GM19372 (cell line): ENCODE measurements around the gene UBAC1.
"Not testable (repeated sequence)": the region's sequence is repeated elsewhere in the genome, so short reads cannot be mapped to it uniquely, and the experiment has no call there.

ENCODE experiments used
- ATAC-seq: cut with Tn5 transposase; IDR thresholded peaks from one replicate; pipeline ENCODE4 v1.9.1; 2021; ENCODE audit warnings: mild to moderate bottlenecking, low read depth, moderate library complexity; ENCODE audit not compliant: unreplicated experiment

UBAC1 gene

DNA sequence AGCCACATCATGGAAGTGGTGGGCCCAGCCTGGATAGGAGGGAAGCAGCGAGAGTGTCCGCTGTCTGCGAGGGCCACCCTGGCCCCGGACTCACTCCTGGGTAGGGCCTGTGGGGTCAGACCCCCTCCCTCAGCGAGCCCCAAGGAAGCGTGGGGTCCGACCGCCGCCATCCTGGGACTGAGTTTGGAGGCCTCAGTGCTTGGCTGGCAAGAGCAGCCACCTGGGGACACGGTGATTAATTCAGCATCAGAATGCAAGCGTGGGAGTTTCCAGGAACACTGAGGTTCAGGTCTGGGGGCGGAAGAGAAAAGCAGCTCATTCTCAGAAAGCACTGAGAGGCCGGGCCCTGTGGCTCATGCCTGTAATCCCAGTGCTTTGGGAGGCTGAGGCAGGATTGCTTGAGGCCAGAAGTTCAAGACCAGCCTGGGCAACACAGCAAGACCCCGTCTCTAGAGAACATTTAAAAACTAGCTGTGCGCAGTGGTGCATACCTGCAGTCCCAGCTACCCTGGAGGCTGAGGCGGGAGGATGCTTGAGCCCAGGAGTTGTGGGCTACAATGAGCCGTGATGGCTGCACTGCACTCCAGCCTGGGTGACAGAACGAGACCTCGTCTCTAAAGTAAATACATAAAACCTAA lies 35.6 kb downstream of the UBAC1 start:
- no peak for ATAC-seq

DNA sequence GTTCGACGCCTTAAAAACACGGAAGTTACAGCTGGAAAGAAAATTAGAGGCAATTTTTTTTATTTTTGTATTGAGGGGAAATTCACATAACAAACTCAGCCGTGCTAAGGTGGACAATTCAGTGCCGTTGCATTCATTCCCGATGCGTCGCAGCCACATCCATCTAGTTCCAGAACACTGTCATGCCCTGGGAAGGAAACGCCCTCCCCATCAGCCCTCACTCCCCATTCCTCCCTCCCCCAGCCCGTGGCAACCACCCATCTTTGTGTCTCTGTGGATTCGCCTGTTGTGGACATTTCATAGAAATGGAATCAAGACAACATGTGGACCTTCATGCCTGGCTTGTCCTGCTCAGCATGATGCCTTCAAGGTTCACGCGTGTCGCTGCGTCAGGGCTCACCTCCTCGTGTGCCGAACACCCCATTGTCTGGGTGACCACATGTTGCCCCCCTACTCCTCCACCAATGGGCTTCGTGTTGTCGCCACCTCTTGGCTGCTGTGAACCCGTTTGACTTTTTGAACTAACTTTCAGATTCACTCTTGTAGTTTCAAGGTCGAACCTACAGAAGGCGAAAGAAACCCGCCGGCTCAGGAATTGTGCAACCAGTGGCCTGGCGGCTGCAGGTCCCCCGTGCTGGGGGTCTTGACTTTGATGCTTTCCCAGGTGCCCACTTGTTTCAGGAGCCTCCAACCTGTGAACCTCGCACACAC lies 36.4 kb downstream of the UBAC1 start:
- ATAC-seq: no peak

DNA sequence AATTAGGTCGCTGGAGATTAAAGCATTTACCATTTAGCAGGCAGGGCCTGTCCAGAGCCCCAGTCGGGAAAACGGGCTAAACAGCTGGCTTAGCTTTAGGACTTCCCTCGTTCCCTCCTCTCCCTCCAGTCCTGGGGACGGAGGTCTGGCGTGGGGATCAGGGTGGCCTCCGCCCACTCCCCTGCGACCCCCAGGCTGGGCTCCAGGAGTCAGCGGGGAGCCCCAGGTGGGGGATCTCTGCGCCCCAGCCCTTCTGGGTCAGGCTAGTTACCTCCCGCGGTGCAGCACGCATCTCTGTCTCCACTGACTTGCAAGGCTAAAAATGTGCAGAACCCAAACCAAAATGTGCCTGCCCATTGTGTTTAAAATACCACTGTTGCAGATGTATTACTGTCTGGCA lies 37.7 kb downstream of the UBAC1 start:
- no peak for ATAC-seq

DNA sequence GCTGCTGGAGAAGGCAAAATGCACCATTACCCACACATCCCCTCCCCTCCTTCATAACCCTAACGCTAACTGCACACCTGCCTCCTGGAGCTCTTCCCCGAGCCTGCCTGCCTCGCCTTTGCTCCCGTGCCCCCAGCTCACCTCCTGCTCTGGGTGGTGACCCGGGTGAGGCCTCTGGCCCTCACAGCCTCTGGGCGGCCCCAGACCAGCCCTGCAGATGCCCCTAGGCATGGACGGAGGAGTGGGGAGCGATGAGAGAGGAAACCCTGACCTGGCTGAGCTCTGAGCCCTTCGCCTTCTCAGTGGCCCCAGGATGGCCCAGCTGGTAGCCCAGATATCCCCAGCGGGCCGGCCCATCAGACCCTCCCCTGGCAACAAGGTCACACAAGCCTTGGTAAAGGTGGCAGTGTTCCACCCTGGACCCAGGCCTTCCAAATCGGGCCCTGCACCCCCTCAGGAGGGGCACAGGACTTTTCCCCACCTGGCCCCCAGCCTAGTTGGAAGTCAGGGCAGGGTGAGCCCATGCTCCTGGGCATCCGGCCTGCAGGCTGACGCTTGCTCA lies 39.3 kb downstream of the UBAC1 start:
- ATAC-seq: no peak

DNA sequence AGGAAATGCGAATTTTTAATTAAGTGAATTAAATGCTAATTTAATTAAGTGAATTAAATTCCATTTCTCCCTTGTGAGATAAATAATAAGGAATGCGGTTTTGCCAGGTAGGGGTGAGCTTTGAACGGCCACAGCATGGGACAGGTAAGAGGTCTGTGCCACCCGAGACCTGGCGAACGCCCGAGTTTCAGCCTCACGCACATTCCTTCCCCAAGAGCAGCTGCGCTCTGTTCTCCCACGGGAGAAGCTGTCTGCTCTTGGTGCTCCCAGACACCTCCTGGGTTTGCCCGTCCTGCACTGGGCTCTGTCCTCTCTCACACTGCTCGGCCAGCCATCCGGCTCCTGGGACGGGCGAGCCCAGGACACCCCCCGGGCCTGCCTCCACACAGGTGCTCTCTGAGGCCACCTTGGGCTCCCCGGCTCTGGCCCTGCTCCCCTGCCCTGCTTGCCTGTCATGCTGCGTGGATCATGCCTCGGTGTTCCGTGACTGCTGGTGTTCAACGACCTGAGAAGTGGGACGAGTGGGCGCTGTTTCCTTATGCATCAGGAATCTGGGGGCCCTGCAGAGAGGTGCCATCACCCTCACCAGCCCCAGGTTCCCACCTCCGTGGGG lies 40.1 kb downstream of the UBAC1 start:
- ATAC-seq: no peak

DNA sequence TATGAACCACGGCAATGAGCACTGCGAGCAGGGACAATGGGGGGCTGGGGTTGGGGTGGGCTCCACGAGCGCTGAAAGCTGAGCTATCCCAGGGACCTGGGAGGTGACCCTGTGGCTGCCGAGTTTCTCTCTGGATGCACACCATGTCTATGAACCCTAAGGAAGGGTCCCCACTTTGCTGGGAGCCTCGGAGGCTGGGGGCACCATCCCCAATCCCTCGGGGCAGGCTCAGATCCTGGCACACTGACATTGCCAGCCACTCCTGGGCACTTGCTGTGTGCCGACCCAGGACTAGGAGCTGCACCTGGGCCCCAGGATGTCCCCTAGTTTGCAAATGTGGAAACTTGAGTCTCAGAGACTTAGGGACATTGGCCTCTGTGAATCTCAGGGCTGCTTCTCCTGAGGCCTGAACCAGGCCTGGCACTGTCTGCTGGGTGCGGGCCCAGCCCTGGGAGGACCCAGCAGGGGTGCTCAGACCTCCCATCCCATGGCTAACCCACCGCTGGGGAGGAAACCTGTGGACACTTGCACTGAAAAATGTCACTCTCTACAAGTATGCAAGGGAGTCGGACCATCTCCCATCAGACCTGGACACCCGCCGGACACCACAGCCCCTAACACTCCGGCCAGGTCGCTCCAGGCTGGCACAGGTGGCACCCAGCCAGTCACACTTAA lies 40.8 kb downstream of the UBAC1 start:
- ATAC-seq: no peak

DNA sequence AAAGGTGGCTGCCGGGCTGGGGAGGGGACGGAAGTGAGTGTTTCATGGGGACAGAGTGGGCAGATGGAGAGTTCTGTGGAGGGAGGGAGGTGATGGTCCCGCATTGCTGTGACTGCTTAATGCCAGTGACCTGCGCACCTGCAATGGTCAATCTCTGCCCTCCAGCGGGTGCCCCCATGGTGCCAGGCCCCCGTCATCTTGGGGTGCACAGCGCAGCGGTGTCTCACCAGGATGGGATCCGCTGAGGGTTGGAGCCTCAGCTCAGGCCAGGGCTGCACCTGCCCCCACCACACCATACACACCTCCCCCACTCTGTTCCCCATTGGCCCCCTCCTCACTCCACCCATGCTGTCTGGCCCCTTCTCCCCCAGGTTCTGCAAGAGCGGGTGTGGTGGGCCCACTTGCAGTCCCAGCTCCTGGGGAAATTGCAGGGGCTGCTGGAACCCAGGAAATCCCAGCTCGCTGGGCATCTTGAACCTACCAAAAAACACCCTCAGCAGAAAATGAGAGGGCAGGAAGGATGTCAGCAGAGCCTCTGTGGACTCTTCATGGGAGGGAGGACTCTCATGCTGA lies 41.8 kb downstream of the UBAC1 start:
- ATAC-seq: no peak

DNA sequence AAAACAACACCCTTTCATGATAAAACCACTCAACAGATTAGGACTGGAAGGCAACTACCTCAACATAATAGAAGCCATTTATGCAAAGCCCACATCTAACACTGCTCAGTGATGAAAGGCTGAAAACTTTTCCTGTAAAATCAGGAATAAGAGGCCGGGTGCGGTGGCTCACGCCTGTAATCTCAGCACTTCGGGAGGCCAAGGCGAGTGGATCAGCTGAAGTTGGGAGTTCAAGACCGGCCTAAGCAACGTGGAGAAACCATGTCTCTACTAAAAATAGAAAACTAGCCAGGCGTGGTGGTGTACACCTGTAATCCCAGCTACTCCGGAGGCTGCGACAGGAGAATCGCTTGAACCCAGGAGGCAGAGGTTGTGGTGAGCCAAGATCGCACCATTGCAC lies 44.9 kb downstream of the UBAC1 start:
- ATAC-seq: not testable (repeated sequence)

DNA sequence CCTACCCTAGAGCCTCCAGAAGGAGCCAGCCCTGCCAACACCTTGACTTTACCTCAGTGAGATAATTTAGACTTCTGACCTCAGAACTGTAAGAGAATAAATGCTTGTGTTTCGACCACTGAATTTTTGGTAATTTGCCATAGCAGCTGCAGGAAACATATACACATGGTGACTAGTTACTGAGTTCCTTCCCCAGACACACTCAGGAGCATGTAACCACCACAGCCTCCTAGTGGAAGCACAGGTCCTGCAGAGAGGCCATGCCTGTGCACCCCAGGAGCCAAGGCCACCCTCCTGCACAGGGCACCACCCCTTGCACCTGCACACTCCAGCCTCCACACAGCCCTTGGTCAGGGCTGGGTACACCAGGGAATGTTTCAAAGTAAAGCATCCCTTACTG lies 46.3 kb downstream of the UBAC1 start:
- no peak for ATAC-seq

DNA sequence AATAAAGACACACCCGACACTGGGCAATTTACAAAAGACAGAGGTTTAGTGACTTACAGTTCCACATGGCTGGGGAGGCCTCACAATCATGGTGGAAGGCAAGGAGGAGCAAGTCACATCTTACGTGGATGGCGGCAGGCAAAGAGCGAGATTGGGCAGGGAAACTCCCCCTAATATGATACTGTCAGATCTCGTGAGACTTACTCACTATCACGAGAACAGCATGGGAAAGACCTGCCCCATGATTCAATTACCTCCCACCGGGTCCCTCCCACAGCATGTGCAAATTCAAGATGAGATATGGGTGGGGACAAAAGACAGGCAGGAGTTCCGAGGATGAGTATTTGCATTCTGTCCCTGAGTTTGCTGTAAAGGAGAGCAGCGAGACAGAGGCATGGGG lies 49.9 kb downstream of the UBAC1 start:
- not testable (repeated sequence) for ATAC-seq

DNA sequence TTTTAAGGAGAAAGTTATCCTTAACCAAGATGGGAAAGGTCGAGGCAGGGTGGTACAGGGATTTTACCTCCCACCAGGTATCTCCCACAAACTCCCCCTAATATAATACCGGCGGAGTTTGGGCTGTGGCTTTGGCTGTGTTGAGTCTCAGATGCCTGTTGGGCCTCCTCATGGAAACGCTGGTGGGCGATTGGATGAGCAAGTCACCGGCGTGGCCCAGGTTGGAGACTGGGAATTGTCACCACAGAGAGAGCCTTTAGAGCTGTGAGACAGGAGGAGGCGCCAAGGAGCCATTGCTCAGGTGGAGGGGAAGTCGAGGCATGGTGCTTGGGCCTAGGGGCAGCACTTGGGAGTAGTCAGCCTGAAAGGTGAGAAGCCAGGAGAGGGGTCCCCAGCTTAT lies 50.4 kb downstream of the UBAC1 start:
- ATAC-seq: no peak

DNA sequence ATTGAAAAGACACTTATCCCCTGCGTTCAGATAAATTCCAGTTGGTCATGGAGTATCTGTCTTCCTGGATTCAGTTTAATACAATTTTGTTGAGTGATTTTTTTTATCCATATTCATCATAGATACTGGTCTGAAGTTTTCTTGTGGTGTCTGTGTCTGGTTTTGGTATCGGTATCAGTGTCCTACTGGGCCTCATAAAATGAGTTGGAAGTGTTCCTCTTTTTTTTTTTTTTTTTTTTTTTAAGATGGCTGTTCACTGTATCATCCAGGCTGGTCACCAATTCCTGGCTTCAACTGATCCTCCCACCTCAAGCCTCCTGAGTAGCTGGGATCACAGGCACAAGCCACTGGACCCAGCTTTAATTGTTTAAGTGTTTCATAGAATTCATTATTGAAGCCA lies 51.0 kb downstream of the UBAC1 start:
- no peak for ATAC-seq

DNA sequence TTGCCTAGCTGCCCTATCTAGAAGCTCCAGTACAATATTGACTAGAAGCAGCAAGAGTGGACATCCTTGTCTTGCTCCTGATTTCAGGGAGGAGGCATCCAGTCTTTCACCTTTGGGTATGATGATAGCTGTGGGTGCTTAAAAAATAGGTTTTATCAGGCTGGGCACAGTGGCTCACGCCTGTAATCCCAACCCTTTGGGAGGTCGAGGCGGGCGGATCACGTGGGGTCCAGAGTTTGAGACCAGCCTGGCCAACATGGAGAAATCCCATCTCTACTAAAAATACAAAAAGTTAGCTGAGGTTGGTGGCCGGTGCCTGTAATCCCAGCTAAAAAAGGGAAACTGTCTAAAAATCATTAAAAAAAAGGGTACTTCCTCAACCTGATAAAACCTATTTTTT lies 51.8 kb downstream of the UBAC1 start:
- no peak for ATAC-seq

DNA sequence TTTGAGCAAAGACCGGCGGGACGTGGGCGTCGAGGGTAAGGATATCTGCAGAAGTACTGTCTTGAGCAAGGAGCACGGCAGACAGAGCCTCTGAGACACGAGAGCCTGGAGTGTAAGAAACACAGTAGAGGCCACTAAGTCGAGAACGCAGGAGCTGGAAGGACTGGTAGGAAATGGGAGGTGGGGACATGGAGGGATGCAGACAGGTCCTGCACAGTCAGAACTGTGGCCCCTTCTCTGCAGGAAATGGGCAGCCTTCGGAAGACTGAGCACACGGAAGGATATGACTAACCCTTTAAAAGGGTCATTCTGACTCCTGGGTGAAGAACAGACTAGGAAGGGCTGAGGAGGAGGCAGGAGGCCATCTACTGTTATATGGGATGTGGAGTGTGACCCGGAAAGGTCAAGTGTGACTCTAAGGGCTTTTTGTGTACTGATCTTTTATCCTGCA lies 52.4 kb downstream of the UBAC1 start:
- no peak for ATAC-seq

DNA sequence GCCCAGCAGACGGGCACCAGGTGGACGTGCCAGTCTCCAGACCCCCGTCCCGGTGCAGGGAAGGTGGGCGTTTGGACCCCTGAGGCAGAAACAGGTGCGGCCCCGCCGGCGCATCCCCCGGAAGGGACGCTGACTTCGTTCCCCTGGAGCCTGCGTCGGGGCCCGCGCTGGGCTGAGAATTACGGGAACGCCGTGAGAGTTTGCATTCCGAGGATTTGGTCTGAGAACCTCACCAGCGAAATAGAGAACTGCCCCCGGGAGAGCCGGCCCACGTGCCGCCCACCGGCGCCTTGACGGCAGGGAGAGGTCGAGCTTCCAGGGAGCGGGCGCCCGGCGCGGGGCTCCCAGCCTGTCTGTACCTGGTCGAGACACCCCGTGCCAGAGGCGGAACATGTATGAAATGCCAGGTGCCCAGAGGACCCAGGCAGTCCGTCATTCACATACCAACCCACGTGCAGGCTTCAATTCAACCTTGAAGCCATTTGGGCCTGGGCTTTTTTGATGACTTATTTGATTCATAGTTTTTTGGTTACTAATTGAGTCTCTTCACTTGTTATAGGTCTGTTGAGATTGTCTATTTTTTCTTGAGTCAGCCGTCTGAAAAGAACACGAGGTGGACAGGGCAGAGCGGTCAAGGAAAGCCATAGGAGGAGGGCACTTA lies 53.0 kb downstream of the UBAC1 start:
- no peak for ATAC-seq

DNA sequence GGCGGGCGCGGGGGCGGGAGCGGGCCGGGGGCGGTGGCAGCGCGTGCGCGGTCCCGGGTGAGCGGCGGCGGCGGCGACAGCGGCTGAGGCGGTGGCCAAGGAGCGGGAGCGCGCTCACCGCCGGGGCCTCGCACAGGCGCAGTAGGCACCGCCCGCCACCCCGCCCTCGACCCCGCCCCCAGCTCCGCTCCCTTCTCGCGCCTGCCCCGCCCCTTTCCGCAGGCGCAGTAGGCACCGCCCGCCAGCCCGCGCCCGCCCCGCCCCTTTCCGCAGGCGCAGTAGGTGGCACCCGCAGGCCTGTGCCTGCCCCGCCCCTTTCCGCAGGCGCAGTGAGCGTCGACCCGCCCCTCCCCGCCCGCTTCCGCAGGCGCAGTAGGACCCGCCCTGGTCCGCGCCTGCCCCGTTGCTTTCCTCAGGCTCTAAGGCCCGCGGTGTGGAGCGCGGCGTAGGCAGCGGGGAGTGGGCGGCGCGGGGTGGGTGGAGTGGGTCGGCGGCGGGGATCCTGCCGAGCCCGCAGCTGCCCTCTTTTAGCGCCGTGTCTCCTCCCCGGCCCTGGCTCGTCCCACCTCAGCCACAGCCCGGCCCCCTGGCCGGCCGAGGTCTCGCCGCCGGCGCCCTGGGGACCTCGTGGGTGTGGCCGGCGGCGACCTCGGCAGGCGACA lies 53.6 kb downstream of the UBAC1 start, which contains the start of gene CAMSAP1:
Gene CAMSAP1 (minus strand): TSS at position 116 of the 662 bp plus-strand sequence. CDS start 387 bp downstream, outside the sequence.
- ATAC-seq: peak; percentile 81

DNA sequence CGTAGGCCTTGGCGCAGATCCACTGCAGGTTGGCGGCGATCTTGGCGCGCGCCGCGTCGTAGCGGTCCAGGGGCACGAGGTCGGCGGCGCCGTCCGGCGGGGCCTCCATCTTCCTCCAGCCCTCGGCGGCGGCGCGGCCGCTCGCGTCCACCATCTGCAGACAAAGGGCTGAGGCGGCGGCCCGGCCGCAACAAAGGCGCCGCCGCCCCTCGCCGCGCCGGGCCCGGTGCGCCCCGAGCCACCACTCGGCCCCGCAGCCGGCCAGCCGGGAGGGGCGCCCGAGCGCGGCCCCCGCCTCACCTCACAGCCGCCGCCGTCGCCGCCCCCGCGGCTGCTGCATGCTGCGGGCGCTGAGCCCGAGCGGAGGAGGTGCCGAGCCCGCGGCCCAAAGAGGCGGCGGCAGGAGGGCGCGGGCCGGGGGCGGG lies 54.2 kb downstream of the UBAC1 start:
- peak; percentile 41 for ATAC-seq

DNA sequence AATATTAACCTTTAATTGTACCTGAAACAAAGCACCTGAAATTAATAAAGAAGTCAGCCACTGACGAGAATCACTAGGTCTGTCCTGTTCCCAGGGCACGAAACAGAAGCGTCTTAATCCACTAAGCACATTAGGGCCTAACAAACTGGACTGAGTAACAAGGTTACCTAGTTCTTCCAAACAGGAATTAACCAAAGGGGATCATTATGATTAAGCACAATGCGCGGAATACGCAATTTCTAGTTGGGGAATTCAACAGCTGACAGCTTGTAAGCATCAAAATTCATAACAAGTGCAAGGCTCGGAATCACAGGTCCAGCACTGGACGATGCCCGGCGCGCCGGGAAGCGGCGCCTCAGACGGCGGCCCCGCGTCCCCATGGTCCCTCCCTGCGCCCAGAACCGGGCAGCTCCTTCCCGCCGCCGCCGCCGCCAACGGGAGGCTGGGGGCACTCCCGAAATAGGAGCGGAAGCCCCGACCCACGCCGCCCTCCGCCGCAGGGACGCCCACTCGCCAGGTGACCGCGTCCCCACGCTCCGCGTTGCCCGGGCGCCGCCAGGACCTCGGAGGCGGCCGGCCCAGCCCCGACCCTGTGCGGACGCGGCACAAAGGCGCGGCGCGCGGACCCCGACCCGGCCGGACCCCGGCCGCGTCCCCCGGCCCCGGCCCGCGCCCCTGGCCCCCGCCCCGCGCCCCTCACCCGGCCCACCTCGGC lies 54.7 kb downstream of the UBAC1 start:
- ATAC-seq: peak; percentile 1
